ENCODE measurements around the gene GALR2.

DNA sequence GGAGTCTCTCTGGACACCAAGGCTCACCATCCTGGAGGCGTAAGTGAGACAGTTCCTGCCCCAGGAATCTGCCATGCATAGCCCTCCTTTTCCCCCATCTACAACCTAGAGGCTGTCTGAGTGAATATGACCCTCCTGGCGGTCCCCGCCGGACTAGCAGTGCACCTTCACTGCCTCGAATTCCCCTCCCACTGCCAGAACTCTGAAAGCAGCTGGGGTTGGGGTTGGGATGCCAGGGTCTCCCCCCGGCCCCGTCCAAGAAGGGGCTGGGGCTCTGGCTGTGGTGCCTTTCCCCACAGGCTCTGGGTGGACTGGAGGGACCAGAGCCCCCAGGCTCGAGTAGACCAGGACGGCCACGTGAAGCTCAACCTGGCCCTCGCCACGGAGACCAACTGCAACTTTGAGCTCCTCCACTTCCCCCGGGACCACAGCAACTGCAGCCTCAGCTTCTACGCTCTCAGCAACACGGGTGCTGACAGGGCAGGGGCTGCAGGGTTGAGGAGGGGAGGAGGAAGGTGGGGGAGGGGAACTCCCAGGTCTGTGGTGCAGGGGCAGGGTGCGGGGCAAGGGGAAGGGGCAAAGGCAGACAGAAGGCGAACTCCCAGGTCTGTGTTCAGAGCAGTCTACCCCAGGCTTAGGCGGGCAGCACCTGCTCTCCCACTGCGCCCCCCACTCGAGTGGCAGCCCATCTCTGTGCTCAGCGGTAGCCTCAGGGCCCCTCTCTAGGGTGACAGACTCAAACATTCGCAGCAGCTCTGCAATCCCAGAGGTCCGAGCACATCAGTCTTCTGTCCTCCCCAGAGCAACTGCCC, 5.6 kb downstream of the GALR2 start:
- TF ChIP-seq, protein P1, sequence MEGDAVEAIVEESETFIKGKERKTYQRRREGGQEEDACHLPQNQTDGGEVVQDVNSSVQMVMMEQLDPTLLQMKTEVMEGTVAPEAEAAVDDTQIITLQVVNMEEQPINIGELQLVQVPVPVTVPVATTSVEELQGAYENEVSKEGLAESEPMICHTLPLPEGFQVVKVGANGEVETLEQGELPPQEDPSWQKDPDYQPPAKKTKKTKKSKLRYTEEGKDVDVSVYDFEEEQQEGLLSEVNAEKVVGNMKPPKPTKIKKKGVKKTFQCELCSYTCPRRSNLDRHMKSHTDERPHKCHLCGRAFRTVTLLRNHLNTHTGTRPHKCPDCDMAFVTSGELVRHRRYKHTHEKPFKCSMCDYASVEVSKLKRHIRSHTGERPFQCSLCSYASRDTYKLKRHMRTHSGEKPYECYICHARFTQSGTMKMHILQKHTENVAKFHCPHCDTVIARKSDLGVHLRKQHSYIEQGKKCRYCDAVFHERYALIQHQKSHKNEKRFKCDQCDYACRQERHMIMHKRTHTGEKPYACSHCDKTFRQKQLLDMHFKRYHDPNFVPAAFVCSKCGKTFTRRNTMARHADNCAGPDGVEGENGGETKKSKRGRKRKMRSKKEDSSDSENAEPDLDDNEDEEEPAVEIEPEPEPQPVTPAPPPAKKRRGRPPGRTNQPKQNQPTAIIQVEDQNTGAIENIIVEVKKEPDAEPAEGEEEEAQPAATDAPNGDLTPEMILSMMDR (IDR thresholded peaks at IDR 0.05), result no peak
- no peak for TF ChIP-seq ZFX (IDR thresholded peaks at IDR 0.05; ENCODE audit: borderline replicate concordance)
